HAP-1 (cell line): ENCODE results near the gene FRY.

Experiments
- DNase-seq, 2 experiments: peaks; one replicate each; pipeline ENCODE4 v3.0.0-alpha.2; 2016 to 2020; ENCODE audit warnings: low spot score in 2 of 2
- H3K27me3 ChIP-seq: fragments of 250-450 bp; sonication (Bioruptor Pico); 2 replicates; pipeline ENCODE4 v1.5.1; 2020; ENCODE audit warnings: low read depth, mild to moderate bottlenecking, moderate library complexity
- H3K36me3 ChIP-seq: fragments of 250-450 bp; sonication (Bioruptor Pico); replicated peaks from 2 replicates; pipeline ENCODE4 v1.5.1; 2020; ENCODE audit warnings: mild to moderate bottlenecking
- H3K4me1 ChIP-seq: fragments of 250-450 bp; sonication (Bioruptor Pico); 2 replicates; pipeline ENCODE4 v1.5.1; 2020; ENCODE audit warnings: mild to moderate bottlenecking
- H3K4me3 ChIP-seq: fragments of 250-450 bp; sonication (Bioruptor Pico); 2 replicates; pipeline ENCODE4 v1.5.1; 2020; ENCODE audit warnings: mild to moderate bottlenecking, moderate library complexity
- H3K9me3 ChIP-seq: fragments of 250-450 bp; sonication (Bioruptor Pico); 2 replicates; pipeline ENCODE4 v1.5.1; 2020; ENCODE audit warnings: mild to moderate bottlenecking, moderate library complexity
- in situ Hi-C: fragments of 300-500 bp; cut with MboI; formaldehyde crosslinking; loops from 3 replicates; pipeline ENCODE4 v1.14.3; 2020; ENCODE audit warnings: low sequenced_read_pairs, inconsistent platforms, mixed read lengths

The FRY gene

DNA sequence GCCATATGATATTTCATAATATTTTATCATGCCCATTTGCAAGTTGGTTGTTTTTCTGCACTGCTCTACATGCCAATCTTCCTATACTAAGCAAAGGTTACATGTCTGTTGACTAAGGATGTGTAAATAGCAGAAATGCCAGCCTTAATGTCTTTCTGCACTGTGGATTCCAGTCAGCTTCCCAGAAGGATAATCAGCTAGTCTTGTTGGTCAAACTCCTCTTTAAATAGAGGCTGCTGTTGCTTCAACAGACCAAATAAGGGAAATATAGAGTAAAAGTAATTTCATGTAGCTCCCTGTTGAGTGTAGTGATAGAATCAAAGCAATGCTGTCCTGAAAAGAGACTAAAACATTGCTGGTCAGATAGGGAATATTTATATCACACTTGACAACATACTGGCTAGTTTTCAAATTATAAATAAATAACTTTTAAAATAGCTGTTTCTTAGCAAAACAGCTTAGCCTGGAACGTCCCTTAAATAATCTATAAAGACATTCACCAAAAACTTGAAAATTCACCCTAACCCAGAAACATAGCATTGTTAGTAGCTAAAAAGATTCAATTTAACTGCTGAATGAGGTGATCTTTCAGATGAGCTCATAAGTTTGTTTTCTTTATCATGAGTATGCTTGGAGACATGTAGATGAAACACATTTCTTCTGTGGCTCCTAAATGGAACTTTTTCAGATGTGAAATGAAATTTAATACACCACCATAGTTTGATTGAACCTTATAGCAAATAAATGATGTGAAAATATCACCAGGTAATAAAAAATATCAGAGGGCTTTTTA is 56.6 kb downstream of the FRY start:
- H3K9me3 ChIP-seq: no peaks in the 10 kb centered on the region; the same call in 1 of the 2 replicates
- H3K36me3 ChIP-seq: no peaks in the 10 kb centered on the region
- DNase-seq: no peak
- H3K4me1 ChIP-seq: no peaks in the 10 kb centered on the region; the same call in 1 of the 2 replicates
- H3K27me3 ChIP-seq: no peaks in the 10 kb centered on the region
- in situ Hi-C loops: no loop called here
- no peak overlapping the region for H3K4me3 ChIP-seq

DNA sequence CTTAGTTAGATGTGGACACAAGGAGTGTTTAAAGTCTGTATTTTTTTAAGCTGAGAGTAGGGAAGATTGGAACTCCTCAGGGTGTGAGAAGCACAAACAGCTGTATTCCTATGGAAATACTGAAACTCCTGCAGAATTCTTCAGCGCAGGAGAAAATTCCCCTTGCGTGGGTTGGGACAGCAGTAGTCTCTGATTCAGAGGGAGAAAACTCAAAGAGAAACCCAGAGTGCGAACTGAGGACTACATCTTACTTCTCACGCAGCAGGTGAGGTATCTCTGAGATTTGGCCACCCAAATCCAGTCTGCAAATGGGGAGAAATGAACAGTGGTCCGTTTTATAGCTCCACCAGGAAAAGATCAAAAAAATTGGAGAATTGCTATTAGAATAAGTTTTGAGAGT is 60.9 kb downstream of the FRY start:
- H3K9me3 ChIP-seq: no peaks in the 10 kb centered on the region; the same call in 1 of the 2 replicates
- no peaks in the 10 kb centered on the region for H3K36me3 ChIP-seq
- no peak overlapping the region for H3K4me3 ChIP-seq
- H3K4me1 ChIP-seq: 0 out of 2 replicates have a peak, but pooled peaks cover 2% of the 10 kb centered on the region
- no peak for DNase-seq
- in situ Hi-C loops: no loop called here
- H3K27me3 ChIP-seq: no peaks in the 10 kb centered on the region

DNA sequence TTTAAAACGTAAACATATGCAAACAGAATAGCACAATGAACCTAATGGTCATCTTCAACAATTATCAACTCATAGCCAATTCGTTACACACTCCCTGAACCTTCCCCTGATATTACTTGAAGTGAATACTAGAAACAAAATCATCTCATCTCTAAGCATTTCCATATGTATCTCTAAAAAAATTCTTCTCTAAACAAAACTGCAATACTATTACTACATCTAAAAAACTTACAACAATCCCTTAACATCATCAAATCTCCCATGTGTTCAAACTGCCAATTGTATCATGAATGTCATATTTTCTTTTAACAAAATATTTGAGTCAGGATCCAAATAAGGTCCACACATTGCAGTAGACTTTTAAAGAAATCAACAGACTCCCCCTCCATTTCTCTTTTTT is 61.4 kb downstream of the FRY start:
- no peak for DNase-seq

DNA sequence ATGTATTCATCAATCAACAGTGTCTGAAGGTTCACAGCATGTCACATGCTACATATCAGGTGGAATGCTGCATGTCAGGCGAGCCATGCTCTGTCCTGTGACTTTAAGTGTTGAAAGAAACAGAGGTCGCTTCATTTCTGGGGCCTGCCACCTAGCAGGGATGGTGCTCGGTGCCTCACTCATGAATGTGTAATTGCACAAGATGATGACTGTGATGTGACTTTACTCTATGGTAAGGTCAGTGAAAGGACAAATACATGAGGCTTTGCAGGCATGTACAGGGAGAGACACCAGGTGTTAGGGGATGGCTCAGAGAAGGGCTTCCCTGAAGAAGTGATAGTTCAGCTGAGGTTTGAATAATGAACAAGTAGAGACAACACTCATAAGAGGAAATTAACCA is 66.7 kb downstream of the FRY start:
- no peaks in the 10 kb centered on the region for H3K27me3 ChIP-seq
- no peaks in the 10 kb centered on the region for H3K9me3 ChIP-seq
- no peak for DNase-seq
- no peaks in the 10 kb centered on the region for H3K36me3 ChIP-seq
- H3K4me1 ChIP-seq: 0 out of 2 replicates have a peak, but pooled peaks cover 2% of the 10 kb centered on the region
- in situ Hi-C loops: no loop called here
- no peak overlapping the region for H3K4me3 ChIP-seq

More for the DNA sequence above, 61.4 kb downstream of the FRY start:
- in situ Hi-C loops: no loop called here
- H3K36me3 ChIP-seq: no peaks in the 10 kb centered on the region
- no peaks in the 10 kb centered on the region for H3K27me3 ChIP-seq
- no peak overlapping the region for H3K4me3 ChIP-seq
- 0 out of 2 replicates have a peak, but pooled peaks cover 2% of the 10 kb centered on the region for H3K4me1 ChIP-seq
- H3K9me3 ChIP-seq: no peaks in the 10 kb centered on the region; the same call in 1 of the 2 replicates

DNA sequence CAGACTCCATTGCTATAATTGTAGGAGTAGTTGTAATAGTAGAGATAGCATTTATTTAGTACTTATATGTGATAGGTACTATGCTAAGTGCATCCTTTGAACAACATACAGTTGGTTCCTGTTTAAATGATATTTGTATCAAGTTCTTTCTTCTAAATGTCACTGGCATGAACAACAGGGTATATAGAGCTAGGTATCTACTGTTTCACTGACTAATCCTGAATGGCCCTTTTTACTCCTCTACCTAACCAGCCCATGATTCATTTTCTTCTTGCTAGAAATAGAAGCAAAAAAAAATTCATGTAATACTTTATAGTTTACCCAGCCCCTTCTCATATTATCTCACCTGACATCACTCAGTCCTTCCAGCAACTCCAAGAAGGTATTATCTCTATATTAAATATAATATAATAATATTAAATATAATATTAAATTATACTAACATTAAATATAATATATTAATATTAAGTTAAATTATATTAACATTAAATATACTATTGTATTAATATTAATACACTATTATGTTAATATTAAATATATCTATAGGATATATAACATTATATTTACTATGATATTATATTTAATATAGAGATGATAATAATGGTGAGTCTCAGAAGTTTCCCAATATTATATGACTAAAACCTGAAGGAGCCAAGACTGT is 74.2 kb downstream of the FRY start:
- H3K4me3 ChIP-seq: no peak overlapping the region
- no peaks in the 10 kb centered on the region; the same call in 1 of the 2 replicates for H3K36me3 ChIP-seq
- in situ Hi-C loops: no loop called here
- no peaks in the 10 kb centered on the region for H3K9me3 ChIP-seq
- no peaks in the 10 kb centered on the region for H3K27me3 ChIP-seq
- DNase-seq: no peak
- no peaks in the 10 kb centered on the region for H3K4me1 ChIP-seq

DNA sequence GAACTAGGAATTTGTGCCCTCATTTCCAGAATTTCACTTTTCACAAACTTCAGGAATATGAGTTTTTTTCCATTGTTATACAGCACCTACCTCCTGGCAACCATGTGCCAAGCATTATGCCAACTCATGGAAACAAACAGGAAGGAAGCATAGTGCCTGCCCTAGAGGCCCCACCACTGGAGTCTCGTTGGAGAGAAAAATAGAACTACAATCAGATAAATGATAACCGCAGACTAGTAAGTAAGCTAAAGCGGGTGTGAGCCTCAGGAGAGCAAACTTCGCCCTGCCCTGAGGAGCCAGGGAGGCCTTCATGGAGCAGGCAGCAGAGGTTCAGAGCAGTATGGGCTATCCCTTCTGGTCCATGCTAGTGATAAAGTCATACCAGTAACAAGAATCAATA is 75.9 kb downstream of the FRY start:
- no peaks in the 10 kb centered on the region for H3K9me3 ChIP-seq
- H3K36me3 ChIP-seq: no peaks in the 10 kb centered on the region; the same call in 1 of the 2 replicates
- no peaks in the 10 kb centered on the region for H3K27me3 ChIP-seq
- H3K4me3 ChIP-seq: no peak overlapping the region
- H3K4me1 ChIP-seq: no peaks in the 10 kb centered on the region
- in situ Hi-C loops: no loop called here
- no peak for DNase-seq

DNA sequence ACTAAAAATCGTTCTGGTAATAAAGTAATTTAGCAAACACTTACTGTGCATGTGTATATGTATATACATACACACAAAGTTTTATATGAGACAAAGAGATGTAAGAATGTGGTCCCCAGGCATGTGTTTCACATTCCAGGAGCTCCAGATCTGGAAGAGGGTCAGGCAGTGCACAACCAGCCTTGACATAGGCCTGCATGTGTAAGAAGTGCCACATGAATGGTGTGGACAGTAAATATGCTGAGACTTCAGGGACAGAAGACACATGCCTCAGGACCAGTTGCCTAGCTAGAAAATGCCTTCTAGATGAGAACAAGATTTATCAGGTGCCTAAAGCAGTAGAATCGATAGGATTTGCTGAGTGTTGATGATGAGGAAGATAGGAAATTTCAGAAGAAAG is 76.4 kb downstream of the FRY start:
- Histone ChIP-seq H3K27me3 (no peaks in the 10 kb centered on the region), H3K4me3 (no peak overlapping the region), H3K9me3 (no peaks in the 10 kb centered on the region), H3K36me3 (no peaks in the 10 kb centered on the region; the same call in 1 of the 2 replicates), H3K4me1 (no peaks in the 10 kb centered on the region)
- in situ Hi-C loops: no loop called here
- DNase-seq: no peak

DNA sequence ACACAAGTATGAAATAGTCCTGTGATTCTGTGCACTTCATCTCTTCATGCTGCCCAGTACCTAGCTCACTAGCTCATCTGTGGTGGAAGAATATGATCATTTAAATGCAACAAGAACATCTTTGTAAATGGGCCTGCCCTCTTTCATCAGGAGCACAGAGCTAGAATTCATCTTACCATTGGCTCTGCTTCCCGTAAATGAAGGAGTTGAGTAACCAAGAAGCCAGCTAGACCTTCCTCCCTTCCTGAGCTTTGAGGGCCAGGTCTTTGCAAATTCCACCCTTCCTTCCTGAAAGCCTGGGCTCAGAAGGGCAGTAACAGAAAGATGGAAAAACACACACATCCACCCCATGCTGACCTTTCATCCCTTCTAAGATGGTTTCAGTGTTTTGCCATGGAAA is 82.0 kb downstream of the FRY start:
- Histone ChIP-seq H3K4me3 (no peak overlapping the region), H3K9me3 (no peaks in the 10 kb centered on the region), H3K36me3 (no peaks in the 10 kb centered on the region), H3K27me3 (no peaks in the 10 kb centered on the region), H3K4me1 (peaks cover 4% of the 10 kb centered on the region; the same call in 1 of the 2 replicates)
- in situ Hi-C loops: no loop called here
- DNase-seq: no peak

DNA sequence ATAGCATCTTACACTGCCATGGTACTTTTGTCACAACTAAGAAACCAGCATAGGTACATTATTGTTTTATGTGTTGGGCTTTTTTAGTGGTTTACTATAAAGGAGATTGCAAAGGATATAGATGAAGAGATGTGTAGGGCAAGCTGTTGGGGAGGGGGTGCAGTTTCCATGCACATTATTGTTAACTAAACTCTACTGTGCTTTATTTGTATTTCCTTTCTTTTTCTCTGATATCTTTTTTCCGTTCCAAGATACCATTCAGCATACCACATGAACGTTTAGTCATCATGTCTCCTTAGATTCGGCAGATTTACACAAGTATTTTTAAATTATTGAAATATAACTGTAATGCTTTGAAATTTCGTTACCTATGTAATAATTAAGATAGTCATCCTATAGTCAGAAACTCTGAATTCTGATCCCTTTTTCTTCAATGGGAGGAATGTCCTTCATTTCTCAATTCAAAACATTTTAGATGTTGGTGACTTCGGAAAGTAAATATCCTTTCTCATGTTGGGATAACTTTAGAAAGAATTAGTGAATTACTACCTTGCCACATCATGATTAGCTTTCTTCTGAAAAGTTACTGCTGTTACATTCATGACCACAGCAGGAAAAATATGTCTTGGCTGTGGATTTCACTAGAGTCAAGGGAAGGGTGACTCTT is 82.8 kb downstream of the FRY start:
- Histone ChIP-seq H3K36me3 (no peaks in the 10 kb centered on the region), H3K4me3 (no peak overlapping the region), H3K4me1 (peaks cover 4% of the 10 kb centered on the region; the same call in 1 of the 2 replicates), H3K9me3 (no peaks in the 10 kb centered on the region), H3K27me3 (no peaks in the 10 kb centered on the region)
- in situ Hi-C loops: no loop called here
- no peak for DNase-seq

DNA sequence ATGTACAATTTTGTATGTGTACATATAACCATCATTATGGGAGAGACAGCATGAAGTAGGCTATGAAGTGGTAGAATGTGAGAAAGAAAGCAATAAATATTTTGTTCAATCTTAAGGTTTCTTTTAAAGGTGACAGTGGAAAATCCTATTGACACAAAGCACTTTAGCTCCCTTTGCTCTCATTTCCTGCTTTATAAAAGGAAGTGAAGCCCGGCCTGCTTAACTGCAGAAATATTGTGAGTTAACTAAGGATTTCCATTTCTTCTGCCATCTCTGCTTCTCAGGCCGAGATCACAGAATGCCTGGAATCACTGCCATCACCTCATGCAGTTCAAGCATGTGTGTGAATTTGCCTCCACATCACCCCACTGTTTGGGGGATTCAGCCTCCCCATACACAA is 83.5 kb downstream of the FRY start:
- no peaks in the 10 kb centered on the region for H3K27me3 ChIP-seq
- peaks cover 4% of the 10 kb centered on the region; the same call in 1 of the 2 replicates for H3K4me1 ChIP-seq
- H3K36me3 ChIP-seq: no peaks in the 10 kb centered on the region
- DNase-seq: no peak
- no peaks in the 10 kb centered on the region for H3K9me3 ChIP-seq
- in situ Hi-C loops: no loop called here
- H3K4me3 ChIP-seq: no peak overlapping the region

DNA sequence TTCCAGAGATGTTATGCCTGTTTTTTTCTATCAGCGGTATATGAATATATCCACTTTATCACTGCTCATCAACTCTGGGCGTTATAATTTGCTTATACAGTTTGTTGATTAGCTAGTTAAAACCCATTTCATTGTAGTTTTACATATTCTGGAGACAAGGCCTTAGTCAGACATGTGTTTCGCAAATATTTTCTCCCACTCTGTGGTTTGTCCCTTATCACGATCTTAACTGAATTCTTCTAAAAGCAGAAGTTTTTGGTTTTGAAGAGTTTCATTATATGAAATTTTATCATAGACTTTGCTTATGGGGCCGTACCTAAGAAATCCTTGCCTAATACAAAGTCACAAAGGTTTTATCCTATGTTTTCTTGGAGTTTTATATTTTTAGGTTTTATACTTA is 84.6 kb downstream of the FRY start:
- in situ Hi-C loops: no loop called here
- Histone ChIP-seq H3K27me3 (no peaks in the 10 kb centered on the region), H3K9me3 (no peaks in the 10 kb centered on the region), H3K4me3 (no peak overlapping the region), H3K36me3 (no peaks in the 10 kb centered on the region), H3K4me1 (peaks cover 4% of the 10 kb centered on the region; the same call in 1 of the 2 replicates)
- DNase-seq: no peak

DNA sequence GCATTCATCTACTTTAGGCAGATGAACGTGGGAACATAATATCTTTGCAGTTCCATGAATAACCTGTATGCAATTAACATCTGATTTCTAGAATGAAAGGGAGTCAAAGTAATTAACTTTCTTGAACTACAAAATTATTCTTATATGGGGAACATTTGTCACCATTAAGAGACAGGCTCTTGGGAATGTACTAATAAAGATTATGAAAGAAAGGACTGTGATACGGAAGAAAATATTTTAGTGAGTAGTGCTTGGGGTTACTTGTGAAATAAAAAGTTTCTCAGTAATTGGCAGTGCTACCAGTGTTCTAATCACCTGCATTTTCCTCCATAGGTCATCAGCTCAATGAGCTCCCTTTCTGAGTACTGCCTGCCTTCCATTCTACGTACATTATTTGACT is 85.4 kb downstream of the FRY start:
- Histone ChIP-seq H3K9me3 (no peaks in the 10 kb centered on the region), H3K4me3 (no peak overlapping the region), H3K36me3 (no peaks in the 10 kb centered on the region), H3K4me1 (peaks cover 4% of the 10 kb centered on the region; the same call in 1 of the 2 replicates), H3K27me3 (no peaks in the 10 kb centered on the region)
- in situ Hi-C loops: no loop called here
- DNase-seq: no peak

DNA sequence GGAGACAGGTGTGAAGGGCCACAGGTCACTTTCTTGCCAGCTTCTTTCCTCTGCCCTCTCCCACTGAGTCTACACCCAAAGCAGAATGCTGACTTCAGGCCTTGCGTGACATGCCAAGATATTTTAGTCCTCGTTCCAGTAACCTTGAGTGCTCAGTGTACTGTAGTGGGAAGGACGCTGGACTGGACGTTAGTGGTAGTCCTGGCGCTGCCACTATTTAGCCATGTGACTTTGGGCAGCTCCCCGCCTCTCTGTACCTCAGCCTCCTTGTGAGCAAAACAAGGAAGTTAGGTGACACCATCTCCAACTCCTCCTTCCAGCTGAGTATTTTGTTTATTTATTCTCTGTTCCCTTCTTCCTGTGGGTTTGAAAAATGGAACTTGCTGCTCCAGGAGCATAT is 86.1 kb downstream of the FRY start:
- Histone ChIP-seq H3K27me3 (no peaks in the 10 kb centered on the region), H3K36me3 (no peaks in the 10 kb centered on the region), H3K4me3 (no peak overlapping the region), H3K4me1 (peaks cover 4% of the 10 kb centered on the region; the same call in 1 of the 2 replicates), H3K9me3 (0 out of 2 replicates have a peak, but pooled peaks cover 3% of the 10 kb centered on the region)
- in situ Hi-C loops: no loop called here
- DNase-seq: no peak

DNA sequence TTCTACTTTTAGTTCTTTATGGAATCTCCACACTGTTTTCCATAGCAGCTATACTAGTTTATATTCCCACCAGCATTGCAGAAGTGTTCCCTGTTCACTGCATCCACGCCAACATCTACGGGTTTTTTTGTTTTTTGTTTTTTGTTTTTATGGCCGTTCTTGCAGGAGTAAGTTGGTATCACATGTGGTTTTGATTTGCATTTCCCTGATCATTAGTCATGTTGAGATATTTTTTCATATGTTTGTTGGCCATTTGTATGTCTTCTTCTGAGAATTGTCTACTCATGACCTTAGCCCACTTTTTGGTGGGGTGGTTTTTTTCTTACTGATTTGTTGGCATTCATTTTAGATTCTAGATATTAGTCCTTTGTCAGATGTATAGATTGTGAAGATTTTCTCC is 89.7 kb downstream of the FRY start:
- 0 out of 2 replicates have a peak, but pooled peaks cover 5% of the 10 kb centered on the region for H3K9me3 ChIP-seq
- in situ Hi-C loops: no loop called here
- H3K27me3 ChIP-seq: no peaks in the 10 kb centered on the region
- H3K36me3 ChIP-seq: no peaks in the 10 kb centered on the region
- no peak overlapping the region for H3K4me3 ChIP-seq
- H3K4me1 ChIP-seq: peaks cover 8% of the 10 kb centered on the region
- DNase-seq: no peak
